H1 (cell line): Measurements from ENCODE around the gene WNT5A. TPM values are rescaled to one million over a fixed set of nuclear protein-coding genes. Genes with fewer than 3 reads are reported as not detected.

Source experiments
- polyA plus RNA-seq, 7 experiments: library from polyadenylated mRNA; depleted of rRNA in 3 of 7; stranded (reverse) in 5 of 7; unstranded in 2 of 7; fragments of >200 nt in 5 of 7; fragments of 200-250 nt in 2 of 7; gene quantifications; 1 replicate in 5 of 7; 2 replicates in 1 of 7; 4 replicates in 1 of 7; pipeline versions ENCODE4 v1.2.1 to v1.2.3, GENCODE V29; 2011 to 2013; ENCODE audit warnings: missing spikeins in 2 of 7, mixed read lengths in 2 of 7
- total RNA-seq: library from RNA; stranded (reverse); fragmentation: NEBNext Ultra II Directional; extraction: Animal tissue kit (Norgen Biotek cat#: 25700); gene quantifications from 2 replicates; pipeline ENCODE4 v1.2.1, GENCODE V29; 2021
- TF ChIP-seq, protein P1 (sequence below): fragments of 300-600 bp; sonication (generic); IDR thresholded peaks from 2 replicates; pipeline ENCODE4 v1.7.1; 2012; ENCODE audit warnings: low read length, moderate library complexity, mild to moderate bottlenecking, inconsistent platforms; ENCODE audit not compliant: insufficient replicate concordance

WNT5A gene
- total and polyA plus RNA-seq, 2 of the 8 experiments (the other 6 are each of a cell fraction or from before 2014, with no cell fraction given): 3.9 to 5.6 TPM

DNA sequence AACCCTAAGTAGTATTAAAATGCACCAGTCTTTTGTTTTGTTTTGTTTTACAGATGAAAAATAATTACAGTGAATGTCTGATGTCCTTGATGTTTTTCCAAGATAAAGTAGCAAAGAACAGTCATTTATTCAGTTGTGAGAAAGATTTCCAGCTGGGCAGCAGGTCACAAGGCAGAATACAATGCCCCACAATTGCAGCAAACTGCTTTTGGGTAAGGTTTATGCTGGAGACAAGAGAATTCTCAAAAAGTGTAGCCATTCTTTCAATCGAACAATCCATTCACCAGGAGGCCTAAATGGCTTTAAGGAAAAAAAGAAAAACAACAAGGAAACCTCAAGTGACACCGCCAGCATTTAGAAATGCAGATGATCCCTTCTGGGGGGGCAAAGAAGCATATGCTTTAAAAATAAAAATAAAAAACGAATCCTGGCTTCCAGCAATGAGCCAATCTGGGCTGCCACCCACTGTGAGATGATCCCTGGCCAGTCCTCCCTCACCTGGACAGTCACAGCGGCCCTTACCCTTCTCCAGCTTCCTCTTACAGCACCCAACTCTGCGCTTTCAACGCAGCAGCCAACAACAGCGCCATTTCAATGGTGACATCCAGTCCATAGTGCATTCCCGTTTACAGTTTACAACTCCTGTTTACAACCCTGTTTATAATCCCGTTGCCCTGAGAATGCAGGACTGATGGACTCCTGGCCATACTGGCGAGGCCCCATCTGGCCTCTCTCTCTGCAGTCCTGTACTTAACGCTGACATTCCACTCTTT lies 25.7 kb upstream of the WNT5A start (continued):
- TF ChIP-seq, protein P1, sequence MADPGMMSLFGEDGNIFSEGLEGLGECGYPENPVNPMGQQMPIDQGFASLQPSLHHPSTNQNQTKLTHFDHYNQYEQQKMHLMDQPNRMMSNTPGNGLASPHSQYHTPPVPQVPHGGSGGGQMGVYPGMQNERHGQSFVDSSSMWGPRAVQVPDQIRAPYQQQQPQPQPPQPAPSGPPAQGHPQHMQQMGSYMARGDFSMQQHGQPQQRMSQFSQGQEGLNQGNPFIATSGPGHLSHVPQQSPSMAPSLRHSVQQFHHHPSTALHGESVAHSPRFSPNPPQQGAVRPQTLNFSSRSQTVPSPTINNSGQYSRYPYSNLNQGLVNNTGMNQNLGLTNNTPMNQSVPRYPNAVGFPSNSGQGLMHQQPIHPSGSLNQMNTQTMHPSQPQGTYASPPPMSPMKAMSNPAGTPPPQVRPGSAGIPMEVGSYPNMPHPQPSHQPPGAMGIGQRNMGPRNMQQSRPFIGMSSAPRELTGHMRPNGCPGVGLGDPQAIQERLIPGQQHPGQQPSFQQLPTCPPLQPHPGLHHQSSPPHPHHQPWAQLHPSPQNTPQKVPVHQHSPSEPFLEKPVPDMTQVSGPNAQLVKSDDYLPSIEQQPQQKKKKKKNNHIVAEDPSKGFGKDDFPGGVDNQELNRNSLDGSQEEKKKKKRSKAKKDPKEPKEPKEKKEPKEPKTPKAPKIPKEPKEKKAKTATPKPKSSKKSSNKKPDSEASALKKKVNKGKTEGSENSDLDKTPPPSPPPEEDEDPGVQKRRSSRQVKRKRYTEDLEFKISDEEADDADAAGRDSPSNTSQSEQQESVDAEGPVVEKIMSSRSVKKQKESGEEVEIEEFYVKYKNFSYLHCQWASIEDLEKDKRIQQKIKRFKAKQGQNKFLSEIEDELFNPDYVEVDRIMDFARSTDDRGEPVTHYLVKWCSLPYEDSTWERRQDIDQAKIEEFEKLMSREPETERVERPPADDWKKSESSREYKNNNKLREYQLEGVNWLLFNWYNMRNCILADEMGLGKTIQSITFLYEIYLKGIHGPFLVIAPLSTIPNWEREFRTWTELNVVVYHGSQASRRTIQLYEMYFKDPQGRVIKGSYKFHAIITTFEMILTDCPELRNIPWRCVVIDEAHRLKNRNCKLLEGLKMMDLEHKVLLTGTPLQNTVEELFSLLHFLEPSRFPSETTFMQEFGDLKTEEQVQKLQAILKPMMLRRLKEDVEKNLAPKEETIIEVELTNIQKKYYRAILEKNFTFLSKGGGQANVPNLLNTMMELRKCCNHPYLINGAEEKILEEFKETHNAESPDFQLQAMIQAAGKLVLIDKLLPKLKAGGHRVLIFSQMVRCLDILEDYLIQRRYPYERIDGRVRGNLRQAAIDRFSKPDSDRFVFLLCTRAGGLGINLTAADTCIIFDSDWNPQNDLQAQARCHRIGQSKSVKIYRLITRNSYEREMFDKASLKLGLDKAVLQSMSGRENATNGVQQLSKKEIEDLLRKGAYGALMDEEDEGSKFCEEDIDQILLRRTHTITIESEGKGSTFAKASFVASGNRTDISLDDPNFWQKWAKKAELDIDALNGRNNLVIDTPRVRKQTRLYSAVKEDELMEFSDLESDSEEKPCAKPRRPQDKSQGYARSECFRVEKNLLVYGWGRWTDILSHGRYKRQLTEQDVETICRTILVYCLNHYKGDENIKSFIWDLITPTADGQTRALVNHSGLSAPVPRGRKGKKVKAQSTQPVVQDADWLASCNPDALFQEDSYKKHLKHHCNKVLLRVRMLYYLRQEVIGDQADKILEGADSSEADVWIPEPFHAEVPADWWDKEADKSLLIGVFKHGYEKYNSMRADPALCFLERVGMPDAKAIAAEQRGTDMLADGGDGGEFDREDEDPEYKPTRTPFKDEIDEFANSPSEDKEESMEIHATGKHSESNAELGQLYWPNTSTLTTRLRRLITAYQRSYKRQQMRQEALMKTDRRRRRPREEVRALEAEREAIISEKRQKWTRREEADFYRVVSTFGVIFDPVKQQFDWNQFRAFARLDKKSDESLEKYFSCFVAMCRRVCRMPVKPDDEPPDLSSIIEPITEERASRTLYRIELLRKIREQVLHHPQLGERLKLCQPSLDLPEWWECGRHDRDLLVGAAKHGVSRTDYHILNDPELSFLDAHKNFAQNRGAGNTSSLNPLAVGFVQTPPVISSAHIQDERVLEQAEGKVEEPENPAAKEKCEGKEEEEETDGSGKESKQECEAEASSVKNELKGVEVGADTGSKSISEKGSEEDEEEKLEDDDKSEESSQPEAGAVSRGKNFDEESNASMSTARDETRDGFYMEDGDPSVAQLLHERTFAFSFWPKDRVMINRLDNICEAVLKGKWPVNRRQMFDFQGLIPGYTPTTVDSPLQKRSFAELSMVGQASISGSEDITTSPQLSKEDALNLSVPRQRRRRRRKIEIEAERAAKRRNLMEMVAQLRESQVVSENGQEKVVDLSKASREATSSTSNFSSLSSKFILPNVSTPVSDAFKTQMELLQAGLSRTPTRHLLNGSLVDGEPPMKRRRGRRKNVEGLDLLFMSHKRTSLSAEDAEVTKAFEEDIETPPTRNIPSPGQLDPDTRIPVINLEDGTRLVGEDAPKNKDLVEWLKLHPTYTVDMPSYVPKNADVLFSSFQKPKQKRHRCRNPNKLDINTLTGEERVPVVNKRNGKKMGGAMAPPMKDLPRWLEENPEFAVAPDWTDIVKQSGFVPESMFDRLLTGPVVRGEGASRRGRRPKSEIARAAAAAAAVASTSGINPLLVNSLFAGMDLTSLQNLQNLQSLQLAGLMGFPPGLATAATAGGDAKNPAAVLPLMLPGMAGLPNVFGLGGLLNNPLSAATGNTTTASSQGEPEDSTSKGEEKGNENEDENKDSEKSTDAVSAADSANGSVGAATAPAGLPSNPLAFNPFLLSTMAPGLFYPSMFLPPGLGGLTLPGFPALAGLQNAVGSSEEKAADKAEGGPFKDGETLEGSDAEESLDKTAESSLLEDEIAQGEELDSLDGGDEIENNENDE: peak; percentile 50
